ENCODE data around the gene WNK1.

The WNK1 gene

DNA sequence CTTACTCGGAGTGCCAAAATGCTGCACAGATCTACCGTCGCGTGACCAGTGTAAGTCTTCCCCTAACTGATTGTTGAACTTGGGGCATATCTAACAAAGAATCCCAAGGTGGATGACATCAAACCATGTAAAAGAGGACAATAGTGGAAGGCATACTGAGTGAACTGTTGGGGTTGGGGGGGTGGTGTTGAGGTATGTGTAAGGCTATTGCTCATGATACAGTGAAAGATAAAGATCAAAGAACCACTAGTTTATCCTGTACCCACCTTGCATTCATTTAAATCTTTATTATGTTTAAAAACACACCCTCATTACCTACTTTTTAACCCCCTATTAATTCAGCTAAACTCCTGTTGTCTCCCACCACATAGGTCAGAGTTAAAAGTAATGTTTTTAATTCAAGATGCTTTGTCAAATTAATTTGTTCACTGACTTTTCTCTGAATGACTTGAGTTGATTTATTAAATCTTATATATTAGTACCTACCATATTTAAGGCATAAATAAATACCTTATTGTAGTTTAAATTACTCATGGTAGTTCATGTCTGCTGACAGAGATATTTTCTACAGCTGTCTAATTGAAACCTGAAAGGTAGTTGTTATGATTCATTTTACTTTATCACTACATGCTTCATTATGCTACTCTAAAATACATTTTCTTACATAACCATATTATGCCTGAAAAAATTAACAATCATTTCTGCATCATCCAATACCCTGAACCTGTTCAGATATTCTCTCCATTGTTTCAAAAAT, 77.9 kb downstream of the WNK1 start:
- Histone ChIP-seq H3K4me2 (ENCODE audit: low read length) (no peak overlapping the region), H3K4me1 (no peaks in the 10 kb centered on the region), H3K27ac (no peak overlapping the region), H3K4me3 (ENCODE audit: low read depth, low read length) (no peak overlapping the region), H2AFZ (no peak overlapping the region), H3K9me3 (ENCODE audit: control insufficient read depth, low read length) (no peaks in the 10 kb centered on the region), H3K36me3 (ENCODE audit: control insufficient read depth, insufficient read depth, low read length) (no peaks in the 10 kb centered on the region), H3K79me2 (peaks cover 39% of the 10 kb centered on the region), H3K9ac (no peak overlapping the region), H3K27me3 (ENCODE audit: control insufficient read depth, insufficient read depth, low read length) (no peaks in the 10 kb centered on the region)
- TF ChIP-seq, protein P1, sequence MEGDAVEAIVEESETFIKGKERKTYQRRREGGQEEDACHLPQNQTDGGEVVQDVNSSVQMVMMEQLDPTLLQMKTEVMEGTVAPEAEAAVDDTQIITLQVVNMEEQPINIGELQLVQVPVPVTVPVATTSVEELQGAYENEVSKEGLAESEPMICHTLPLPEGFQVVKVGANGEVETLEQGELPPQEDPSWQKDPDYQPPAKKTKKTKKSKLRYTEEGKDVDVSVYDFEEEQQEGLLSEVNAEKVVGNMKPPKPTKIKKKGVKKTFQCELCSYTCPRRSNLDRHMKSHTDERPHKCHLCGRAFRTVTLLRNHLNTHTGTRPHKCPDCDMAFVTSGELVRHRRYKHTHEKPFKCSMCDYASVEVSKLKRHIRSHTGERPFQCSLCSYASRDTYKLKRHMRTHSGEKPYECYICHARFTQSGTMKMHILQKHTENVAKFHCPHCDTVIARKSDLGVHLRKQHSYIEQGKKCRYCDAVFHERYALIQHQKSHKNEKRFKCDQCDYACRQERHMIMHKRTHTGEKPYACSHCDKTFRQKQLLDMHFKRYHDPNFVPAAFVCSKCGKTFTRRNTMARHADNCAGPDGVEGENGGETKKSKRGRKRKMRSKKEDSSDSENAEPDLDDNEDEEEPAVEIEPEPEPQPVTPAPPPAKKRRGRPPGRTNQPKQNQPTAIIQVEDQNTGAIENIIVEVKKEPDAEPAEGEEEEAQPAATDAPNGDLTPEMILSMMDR (IDR thresholded peaks at IDR 0.05), result no peak

DNA sequence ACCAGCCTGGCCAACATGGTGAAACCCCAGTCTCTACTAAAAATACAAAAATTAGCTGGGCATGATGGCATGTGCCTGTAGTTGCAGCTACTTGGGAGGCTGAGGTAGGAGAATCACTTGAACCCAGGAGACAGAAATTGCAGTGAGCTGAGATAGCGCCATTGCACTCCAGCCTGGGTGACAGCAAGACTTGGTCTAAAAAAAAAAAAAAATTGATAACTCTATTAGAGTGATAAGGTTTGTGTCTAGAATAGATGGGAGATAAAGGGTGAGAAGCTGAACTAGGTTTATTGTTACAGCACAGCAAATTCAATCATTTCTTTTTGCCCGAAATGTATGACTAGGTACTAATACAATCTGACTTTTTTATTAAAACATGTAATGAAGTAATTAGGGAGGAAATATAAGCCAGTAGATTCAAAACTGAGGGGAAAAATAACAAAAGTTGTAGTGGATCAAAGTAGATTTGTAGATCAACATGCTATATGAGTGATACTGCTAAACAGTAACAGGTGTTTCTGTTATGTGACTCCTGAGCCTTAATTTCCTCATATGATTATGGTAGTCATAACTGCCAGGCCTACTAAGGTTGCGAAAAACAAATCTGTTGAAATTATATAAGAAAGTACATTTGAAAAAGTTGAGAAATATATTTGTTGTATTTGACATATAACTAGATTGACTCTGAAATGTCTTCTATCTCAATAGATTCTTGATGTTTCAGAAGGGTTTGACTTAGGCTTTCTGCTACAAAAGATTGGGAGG, 83.6 kb downstream of the WNK1 start:
- H3K27ac ChIP-seq, result no peak overlapping the region

DNA sequence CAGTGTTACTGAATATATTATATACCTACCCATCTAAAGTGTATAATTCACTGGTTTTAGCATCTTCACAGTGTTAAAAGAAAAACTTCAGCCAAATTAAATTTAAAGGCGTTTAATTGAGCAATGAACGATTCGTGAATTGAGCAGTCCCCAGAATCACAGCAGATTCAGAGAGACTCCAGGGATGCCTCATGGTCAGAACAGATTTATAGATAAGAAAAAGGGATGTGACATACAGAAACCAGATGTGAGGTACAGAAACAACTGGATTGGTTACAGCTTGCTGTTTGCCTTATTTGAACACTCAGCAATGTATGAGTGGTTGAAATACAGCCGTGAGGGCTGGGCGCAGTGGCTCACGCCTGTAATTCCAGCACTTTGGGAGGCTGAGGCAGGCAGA, 84.6 kb downstream of the WNK1 start:
- Histone ChIP-seq H3K9me3 (ENCODE audit: control insufficient read depth, low read length) (no peaks in the 10 kb centered on the region), H3K4me3 (ENCODE audit: low read depth, low read length) (no peak overlapping the region), H3K9ac (no peak overlapping the region), H3K4me2 (ENCODE audit: low read length) (no peak overlapping the region), H2AFZ (no peak overlapping the region), H3K27ac (no peak overlapping the region), H3K36me3 (ENCODE audit: control insufficient read depth, insufficient read depth, low read length) (no peaks in the 10 kb centered on the region), H3K79me2 (peaks cover 39% of the 10 kb centered on the region), H3K27me3 (ENCODE audit: control insufficient read depth, insufficient read depth, low read length) (no peaks in the 10 kb centered on the region), H3K4me1 (no peaks in the 10 kb centered on the region)
- TF ChIP-seq, protein P1 (IDR thresholded peaks at IDR 0.05), result no peak

More for the DNA sequence above, 83.6 kb downstream of the WNK1 start:
- H3K9me3 ChIP-seq (ENCODE audit: control insufficient read depth, low read length), result no peaks in the 10 kb centered on the region
- no peak overlapping the region for H2AFZ ChIP-seq
- TF ChIP-seq, protein P1 (IDR thresholded peaks at IDR 0.05), result no peak
- peaks cover 38% of the 10 kb centered on the region for H3K79me2 ChIP-seq
- no peaks in the 10 kb centered on the region for H3K27me3 ChIP-seq (ENCODE audit: control insufficient read depth, insufficient read depth, low read length)
- H3K4me1 ChIP-seq, result no peaks in the 10 kb centered on the region
- no peak overlapping the region for H3K4me2 ChIP-seq (ENCODE audit: low read length)
- no peaks in the 10 kb centered on the region for H3K36me3 ChIP-seq (ENCODE audit: control insufficient read depth, insufficient read depth, low read length)
- no peak overlapping the region for H3K9ac ChIP-seq
- no peak overlapping the region for H3K4me3 ChIP-seq (ENCODE audit: low read depth, low read length)

DNA sequence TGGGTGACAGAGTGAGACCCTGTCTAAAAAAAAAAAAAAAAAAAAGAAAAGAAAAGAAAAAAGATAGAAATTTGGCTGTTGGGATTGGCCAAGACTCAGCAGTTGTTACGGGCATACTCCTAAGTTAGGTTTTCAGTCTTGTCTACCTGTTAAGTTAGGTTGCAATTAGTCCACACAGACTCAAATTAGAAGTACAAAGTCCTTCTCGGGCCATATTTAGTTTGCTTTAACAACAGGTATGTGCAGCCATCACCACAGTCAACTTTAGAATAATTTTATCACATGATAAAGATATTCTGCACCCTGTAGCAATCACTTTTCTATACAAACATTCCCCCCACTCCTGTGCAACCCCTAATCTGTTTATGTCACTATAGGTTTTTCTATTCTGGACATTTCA, 85.2 kb downstream of the WNK1 start:
- Histone ChIP-seq H3K4me2 (ENCODE audit: low read length) (no peak overlapping the region), H3K4me1 (no peaks in the 10 kb centered on the region), H3K4me3 (ENCODE audit: low read depth, low read length) (no peak overlapping the region), H3K79me2 (peaks cover 39% of the 10 kb centered on the region), H2AFZ (no peak overlapping the region), H3K27ac (no peak overlapping the region), H3K9me3 (ENCODE audit: control insufficient read depth, low read length) (no peaks in the 10 kb centered on the region), H3K27me3 (ENCODE audit: control insufficient read depth, insufficient read depth, low read length) (no peaks in the 10 kb centered on the region), H3K36me3 (ENCODE audit: control insufficient read depth, insufficient read depth, low read length) (no peaks in the 10 kb centered on the region), H3K9ac (no peak overlapping the region)
- TF ChIP-seq, protein P1 (IDR thresholded peaks at IDR 0.05), result no peak

Measured in parathyroid adenoma (tissue), 2 donors.